ENCODE results near the gene LY6G5C. TPM values are rescaled to one million over a fixed set of nuclear protein-coding genes. Genes with fewer than 3 reads are reported as not detected.

LY6G5C gene
- total and polyA plus RNA-seq, 2 experiments from 2014 or later: 1.7 to 5.1 TPM

DNA sequence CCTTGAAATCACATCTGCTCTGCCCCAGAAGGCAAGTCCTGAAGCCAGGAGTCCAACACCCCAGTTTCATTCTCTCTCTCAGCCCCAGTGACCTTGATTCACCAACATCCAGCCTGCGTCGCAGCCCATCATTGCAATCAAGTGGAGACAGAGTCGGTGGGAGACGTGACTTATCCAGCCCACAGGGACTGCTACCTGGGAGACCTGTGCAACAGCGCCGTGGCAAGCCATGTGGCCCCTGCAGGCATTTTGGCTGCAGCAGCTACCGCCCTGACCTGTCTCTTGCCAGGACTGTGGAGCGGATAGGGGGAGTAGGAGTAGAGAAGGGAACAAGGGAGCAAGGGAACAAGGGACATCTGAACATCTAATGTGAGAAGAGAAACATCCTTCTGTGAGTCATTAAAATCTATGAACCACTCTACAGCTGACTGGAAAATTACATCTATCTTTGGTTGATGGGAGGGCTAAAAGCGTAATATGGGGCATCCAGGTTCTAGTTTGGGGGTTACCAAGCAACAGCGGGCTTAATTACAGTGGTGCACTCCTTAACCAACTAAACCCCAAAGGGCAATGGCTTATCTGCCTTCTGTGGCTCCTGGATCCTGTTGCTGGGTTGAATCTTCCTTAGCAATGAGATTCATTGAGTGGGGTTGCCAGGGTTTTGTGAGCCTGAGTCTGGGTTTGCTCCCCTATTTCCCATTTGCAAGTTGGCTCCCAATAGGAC is 36.8 kb upstream of the LY6G5C start:
- H3K4me1 ChIP-seq (ENCODE audit: insufficient read depth): no peaks in the 10 kb centered on the region
- WGBS, 2 experiments (ENCODE audit: low coverage in 1 of 2, low lambda C conversion rate in 2 of 2, missing lambda C conversion rate in 2 of 2): 59 to 61% methylated on average over 10 of the region's 10 CpGs
- no peaks in the 10 kb centered on the region for H3F3A ChIP-seq (ENCODE audit: insufficient read depth)
- no peaks in the 10 kb centered on the region for H3K9me3 ChIP-seq (ENCODE audit: low read depth)
- H4K20me1 ChIP-seq (ENCODE audit: insufficient read depth): no peaks in the 10 kb centered on the region
- no peaks in the 10 kb centered on the region for H3K79me2 ChIP-seq (ENCODE audit: insufficient read depth)
- no peak for DNase-seq
- no peaks in the 10 kb centered on the region for H3K9me2 ChIP-seq (ENCODE audit: insufficient read depth)
- no peaks in the 10 kb centered on the region for H3K36me3 ChIP-seq (ENCODE audit: low read depth)
- H3K4me3 ChIP-seq: no peak overlapping the region
- TF ChIP-seq EZH2 (IDR thresholded peaks at IDR 0.05; ENCODE audit: insufficient read depth, poor library complexity, severe bottlenecking) (no peak), EZH2phosphoT487 (IDR thresholded peaks at IDR 0.05; ENCODE audit: insufficient read depth, low read depth) (no peak)
- no peaks in the 10 kb centered on the region for H3K27me3 ChIP-seq (replicated peaks; ENCODE audit: insufficient read depth)
- H3K9ac ChIP-seq: no peak overlapping the region
- in situ Hi-C loops (cut with MboI): no loop called here
- no peak overlapping the region for H3K27ac ChIP-seq
- H3K4me2 ChIP-seq (ENCODE audit: unreplicated experiment): no peak overlapping the region
- H2AFZ ChIP-seq: no peak overlapping the region

DNA sequence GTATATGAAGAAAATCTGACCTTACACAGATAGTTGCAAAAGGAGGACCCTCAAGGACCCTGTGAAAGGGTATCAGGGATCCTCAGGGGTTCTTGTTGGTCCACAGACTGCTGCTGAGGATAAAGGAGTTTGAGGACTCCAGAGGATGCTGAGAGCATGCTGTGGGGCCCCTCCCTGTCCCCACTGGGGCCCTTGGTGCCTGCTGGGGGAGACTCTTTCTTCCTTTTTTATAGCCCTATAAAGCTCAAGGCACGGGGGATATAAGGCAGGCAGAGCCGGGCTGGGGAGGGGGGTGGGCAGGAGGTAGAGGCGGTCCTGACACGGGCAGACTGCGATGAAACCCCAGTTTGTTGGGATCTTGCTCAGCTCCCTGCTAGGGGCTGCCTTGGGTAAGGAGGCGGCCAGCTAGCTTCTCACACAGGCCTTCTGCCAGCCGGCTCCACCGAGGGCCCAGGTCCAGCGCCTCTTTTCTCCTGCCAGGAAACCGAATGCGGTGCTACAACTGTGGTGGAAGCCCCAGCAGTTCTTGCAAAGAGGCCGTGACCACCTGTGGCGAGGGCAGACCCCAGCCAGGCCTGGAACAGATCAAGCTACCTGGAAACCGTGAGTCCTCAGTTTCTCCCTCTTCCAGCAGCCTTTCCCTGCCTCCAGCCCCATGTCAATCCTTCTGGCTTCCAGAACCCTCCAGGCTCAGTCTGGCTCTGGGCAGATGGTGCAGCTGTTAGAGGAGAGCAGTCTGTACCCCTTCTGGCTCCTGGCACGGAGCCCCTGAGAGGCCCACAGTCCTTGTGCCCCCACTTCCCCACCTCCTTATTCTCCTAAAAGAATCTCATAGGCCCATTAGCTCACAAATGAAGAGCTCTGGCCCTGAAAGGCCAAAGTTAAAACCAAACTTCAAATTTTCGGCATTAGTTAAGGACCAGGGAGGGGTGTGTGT is 34.4 kb upstream of the LY6G5C start, which contains the start of gene LY6G6D:
LY6G6D (plus strand) TSS at position 327 of the 937 bp plus-strand sequence; CDS start at position 335, 8 bp downstream.
- Histone ChIP-seq H3K4me1 (ENCODE audit: insufficient read depth) (no peaks in the 10 kb centered on the region), H3K9me2 (ENCODE audit: insufficient read depth) (no peaks in the 10 kb centered on the region), H3K9ac (no peak within 1 kb of the TSS), H3K79me2 (ENCODE audit: insufficient read depth) (no peaks in the 10 kb centered on the region), H4K20me1 (ENCODE audit: insufficient read depth) (no peaks in the 10 kb centered on the region), H3K9me3 (ENCODE audit: low read depth) (no peaks in the 10 kb centered on the region), H3K4me3 (no peak within 1 kb of the TSS), H3K36me3 (ENCODE audit: low read depth) (no peaks in the 10 kb centered on the region), H2AFZ (no peak within 1 kb of the TSS), H3K27ac (no peak within 1 kb of the TSS), H3K27me3 (replicated peaks; ENCODE audit: insufficient read depth) (no peaks in the 10 kb centered on the region), H3K4me2 (ENCODE audit: unreplicated experiment) (no peak within 1 kb of the TSS), H3F3A (ENCODE audit: insufficient read depth) (no peaks in the 10 kb centered on the region)
- WGBS, 2 experiments (ENCODE audit: low coverage in 1 of 2, low lambda C conversion rate in 2 of 2, missing lambda C conversion rate in 2 of 2): 59 to 60% methylated on average over 12 to 16 of the region's 16 CpGs
- in situ Hi-C loops (cut with MboI): no loop called here
- no peak for TF ChIP-seq EZH2 (IDR thresholded peaks at IDR 0.05; ENCODE audit: insufficient read depth, poor library complexity, severe bottlenecking)
- no peak for DNase-seq

DNA sequence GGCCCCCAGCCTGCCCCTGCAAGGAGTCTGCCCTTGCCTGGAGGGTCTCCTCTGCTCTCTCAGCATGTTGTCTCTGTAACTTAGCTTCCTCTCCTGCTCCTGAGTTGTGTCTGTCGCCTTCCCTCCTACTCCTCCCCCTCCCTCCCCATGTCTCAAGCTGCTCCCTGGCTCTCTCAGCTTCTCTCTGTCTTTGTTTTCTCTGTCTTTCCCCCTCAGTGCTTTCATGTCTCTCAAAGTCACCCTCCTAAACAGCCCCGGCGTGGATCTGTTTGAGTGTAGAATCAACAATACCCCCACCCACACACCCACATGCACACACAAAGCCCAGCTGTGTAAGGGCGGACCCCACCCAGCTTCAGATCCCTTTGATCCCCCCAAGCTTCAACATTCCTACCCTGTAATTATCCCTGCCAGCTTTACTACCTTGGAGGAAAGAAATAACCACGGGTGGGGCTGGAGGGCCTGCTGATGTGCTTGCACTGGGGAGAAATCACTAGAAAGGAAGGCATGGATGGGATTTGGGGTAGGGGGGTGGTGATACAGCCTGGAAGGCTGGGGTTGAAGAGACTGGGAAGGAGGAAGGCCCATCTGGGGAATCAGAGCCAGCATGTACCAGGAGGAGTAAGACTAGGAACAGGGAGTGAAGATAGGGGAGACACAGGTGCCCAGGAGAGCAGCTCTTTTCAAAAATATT is 33.3 kb upstream of the LY6G5C start:
- Histone ChIP-seq H3F3A (ENCODE audit: insufficient read depth) (no peaks in the 10 kb centered on the region), H3K4me2 (ENCODE audit: unreplicated experiment) (no peak overlapping the region), H3K4me3 (no peak overlapping the region), H3K9ac (no peak overlapping the region), H4K20me1 (ENCODE audit: insufficient read depth) (no peaks in the 10 kb centered on the region), H3K79me2 (ENCODE audit: insufficient read depth) (no peaks in the 10 kb centered on the region), H3K27ac (no peak overlapping the region), H3K27me3 (replicated peaks; ENCODE audit: insufficient read depth) (no peaks in the 10 kb centered on the region), H3K9me2 (ENCODE audit: insufficient read depth) (no peaks in the 10 kb centered on the region), H3K9me3 (ENCODE audit: low read depth) (no peaks in the 10 kb centered on the region), H3K36me3 (ENCODE audit: low read depth) (no peaks in the 10 kb centered on the region), H2AFZ (no peak overlapping the region), H3K4me1 (ENCODE audit: insufficient read depth) (no peaks in the 10 kb centered on the region)
- TF ChIP-seq EZH2phosphoT487 (IDR thresholded peaks at IDR 0.05; ENCODE audit: insufficient read depth, low read depth) (no peak), EZH2 (IDR thresholded peaks at IDR 0.05; ENCODE audit: insufficient read depth, poor library complexity, severe bottlenecking) (no peak)
- in situ Hi-C loops (cut with MboI): no loop called here
- DNase-seq: no peak
- 44 to 50% methylated on average over 5 of the region's 5 CpGs for WGBS, 2 experiments (ENCODE audit: low coverage in 1 of 2, low lambda C conversion rate in 2 of 2, missing lambda C conversion rate in 2 of 2)

DNA sequence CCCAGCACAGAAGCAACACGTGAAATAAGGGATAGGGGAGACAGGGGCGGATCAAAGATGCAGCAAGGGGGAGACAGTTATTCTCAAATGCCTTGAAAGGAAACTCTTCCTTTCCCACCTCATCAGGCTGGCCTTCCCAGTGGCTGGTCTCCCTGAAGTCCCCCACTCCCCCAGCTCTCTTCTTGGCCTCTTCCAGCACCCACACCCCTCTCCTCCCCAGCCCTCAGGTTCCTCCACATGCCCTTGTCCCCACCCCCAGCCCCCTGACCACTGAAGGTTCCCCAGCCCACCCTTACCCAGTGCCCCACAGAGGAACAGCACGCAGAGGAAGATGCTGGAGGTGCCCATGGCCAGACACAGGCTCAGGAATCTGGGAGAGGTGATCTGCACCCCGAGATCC is 32.6 kb upstream of the LY6G5C start:
- H3K36me3 ChIP-seq (ENCODE audit: low read depth): no peaks in the 10 kb centered on the region
- H3F3A ChIP-seq (ENCODE audit: insufficient read depth): no peaks in the 10 kb centered on the region
- H2AFZ ChIP-seq: no peak overlapping the region
- H3K4me3 ChIP-seq: no peak overlapping the region
- no peaks in the 10 kb centered on the region for H3K9me2 ChIP-seq (ENCODE audit: insufficient read depth)
- TF ChIP-seq EZH2phosphoT487 (IDR thresholded peaks at IDR 0.05; ENCODE audit: insufficient read depth, low read depth) (no peak), EZH2 (IDR thresholded peaks at IDR 0.05; ENCODE audit: insufficient read depth, poor library complexity, severe bottlenecking) (no peak)
- in situ Hi-C loops (cut with MboI): no loop called here
- no peaks in the 10 kb centered on the region for H3K4me1 ChIP-seq (ENCODE audit: insufficient read depth)
- WGBS, 2 experiments (ENCODE audit: low coverage in 1 of 2, low lambda C conversion rate in 2 of 2, missing lambda C conversion rate in 2 of 2): 68 to 78% methylated on average over 4 of the region's 4 CpGs
- no peak for DNase-seq
- H3K9ac ChIP-seq: no peak overlapping the region
- no peaks in the 10 kb centered on the region for H4K20me1 ChIP-seq (ENCODE audit: insufficient read depth)
- H3K27ac ChIP-seq: no peak overlapping the region
- no peaks in the 10 kb centered on the region for H3K9me3 ChIP-seq (ENCODE audit: low read depth)
- H3K79me2 ChIP-seq (ENCODE audit: insufficient read depth): no peaks in the 10 kb centered on the region
- no peak overlapping the region for H3K4me2 ChIP-seq (ENCODE audit: unreplicated experiment)
- no peaks in the 10 kb centered on the region for H3K27me3 ChIP-seq (replicated peaks; ENCODE audit: insufficient read depth)
